ENCODE results near the gene MCRIP2.

GRCh38 chr16:648781-649589 lies 7.4 kb downstream of the MCRIP2 start, which contains the start of gene WDR90:
- TF ChIP-seq POLR2AphosphoS5 (IDR thresholded peaks at IDR 0.05; ENCODE audit: low read depth, low read length) (peak; percentile 28; the same call in 1 of the 2 replicates), POLR2A (IDR thresholded peaks at IDR 0.05; ENCODE audit: low read depth, low read length) (peak; percentile 65; the same call in 1 of the 2 replicates)
